ENCODE measurements around the gene PSMD8. TPM values are rescaled to one million over a fixed set of nuclear protein-coding genes. Genes with fewer than 3 reads are reported as not detected.

PSMD8 gene
- total RNA-seq, 1 donor from 2014 or later, result 159 TPM

DNA sequence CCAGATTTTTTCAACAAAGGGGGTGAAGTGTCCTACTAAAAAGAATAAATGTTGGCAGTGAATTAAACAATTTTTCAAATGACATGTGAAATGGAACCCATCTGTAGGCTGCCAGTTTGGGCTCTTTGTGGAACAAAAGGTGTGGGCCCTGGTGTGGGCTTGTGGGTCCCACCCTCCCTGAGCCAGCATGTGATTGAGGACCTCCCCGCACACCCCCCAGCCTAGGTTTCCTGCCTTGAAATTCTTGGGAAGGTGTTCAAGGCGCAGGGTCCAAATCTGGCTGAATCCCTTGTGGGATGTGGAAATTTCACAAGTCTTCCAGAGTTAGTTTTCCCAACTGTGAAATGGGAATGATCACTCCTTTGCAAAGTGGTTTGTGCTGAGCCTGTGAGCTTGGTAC is 9.4 kb downstream of the PSMD8 start:
- peaks cover 9% of the 10 kb centered on the region for H3K4me1 Mint-ChIP-seq (ENCODE audit: unreplicated experiment)
- H3K27me3 Mint-ChIP-seq, result peaks cover 8% of the 10 kb centered on the region
- no peaks in the 10 kb centered on the region for H3K9me3 Mint-ChIP-seq
- TF ChIP-seq CTCF (conservative IDR thresholded peaks at IDR 0.05), result no peak
- peak overlapping the region; percentile 55 for H3K4me3 Mint-ChIP-seq
- DNase-seq (ENCODE audit: extremely low spot score, unreplicated experiment), result no peak
- H3K36me3 Mint-ChIP-seq, result peaks cover 19% of the 10 kb centered on the region
- peak overlapping the region; percentile 83 for H3K27ac Mint-ChIP-seq

GRCh38 chr19:38384209-38385027 is 10.0 kb downstream of the PSMD8 start:
- Mint-ChIP-seq H3K4me1 (ENCODE audit: unreplicated experiment) (peaks cover 9% of the 10 kb centered on the region), H3K4me3 (peak overlapping the region; percentile 36), H3K36me3 (peaks cover 18% of the 10 kb centered on the region), H3K27me3 (peaks cover 9% of the 10 kb centered on the region), H3K27ac (peak overlapping the region; percentile 51), H3K9me3 (no peaks in the 10 kb centered on the region)
- no peak for DNase-seq (ENCODE audit: extremely low spot score, unreplicated experiment)
- peak; percentile 31 for TF ChIP-seq CTCF (conservative IDR thresholded peaks at IDR 0.05)

GRCh38 chr19:38385057-38385803 is 10.9 kb downstream of the PSMD8 start:
- Mint-ChIP-seq H3K27me3 (peaks cover 15% of the 10 kb centered on the region), H3K4me3 (peak overlapping the region; percentile 36), H3K36me3 (peaks cover 15% of the 10 kb centered on the region), H3K9me3 (no peaks in the 10 kb centered on the region), H3K4me1 (ENCODE audit: unreplicated experiment) (peaks cover 9% of the 10 kb centered on the region), H3K27ac (no peak overlapping the region)
- DNase-seq (ENCODE audit: extremely low spot score, unreplicated experiment), result no peak
- no peak for TF ChIP-seq CTCF (conservative IDR thresholded peaks at IDR 0.05)

DNA sequence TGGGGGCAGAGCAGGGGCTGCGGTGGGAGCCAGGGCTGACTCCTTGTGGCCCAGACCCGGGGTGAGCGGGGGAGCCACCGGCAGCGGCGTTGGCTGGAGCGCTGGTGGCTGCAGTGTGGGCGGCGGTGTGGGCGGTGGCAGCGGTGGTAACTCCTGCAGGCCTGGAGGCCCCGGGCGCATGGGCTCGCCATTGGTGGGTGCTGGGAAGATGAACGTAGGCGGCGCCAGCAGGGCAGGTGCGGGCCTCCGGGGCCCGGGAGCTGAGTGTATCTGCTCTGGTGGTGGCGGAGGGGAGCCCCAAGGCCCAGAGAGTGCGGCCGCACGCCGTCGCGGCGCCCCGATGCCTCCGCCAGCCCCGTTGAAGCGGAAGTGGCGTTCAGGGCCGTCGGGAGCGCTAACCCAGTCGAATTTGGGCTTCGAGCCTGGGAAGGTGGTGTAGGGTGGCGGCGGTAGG is 11.5 kb downstream of the PSMD8 start:
- H3K4me1 Mint-ChIP-seq (ENCODE audit: unreplicated experiment), result peaks cover 9% of the 10 kb centered on the region
- no peak for DNase-seq (ENCODE audit: extremely low spot score, unreplicated experiment)
- no peak for TF ChIP-seq CTCF (conservative IDR thresholded peaks at IDR 0.05)
- peaks cover 17% of the 10 kb centered on the region for H3K36me3 Mint-ChIP-seq
- no peaks in the 10 kb centered on the region for H3K9me3 Mint-ChIP-seq
- no peak overlapping the region for H3K4me3 Mint-ChIP-seq
- H3K27ac Mint-ChIP-seq, result no peak overlapping the region
- H3K27me3 Mint-ChIP-seq, result peaks cover 18% of the 10 kb centered on the region

DNA sequence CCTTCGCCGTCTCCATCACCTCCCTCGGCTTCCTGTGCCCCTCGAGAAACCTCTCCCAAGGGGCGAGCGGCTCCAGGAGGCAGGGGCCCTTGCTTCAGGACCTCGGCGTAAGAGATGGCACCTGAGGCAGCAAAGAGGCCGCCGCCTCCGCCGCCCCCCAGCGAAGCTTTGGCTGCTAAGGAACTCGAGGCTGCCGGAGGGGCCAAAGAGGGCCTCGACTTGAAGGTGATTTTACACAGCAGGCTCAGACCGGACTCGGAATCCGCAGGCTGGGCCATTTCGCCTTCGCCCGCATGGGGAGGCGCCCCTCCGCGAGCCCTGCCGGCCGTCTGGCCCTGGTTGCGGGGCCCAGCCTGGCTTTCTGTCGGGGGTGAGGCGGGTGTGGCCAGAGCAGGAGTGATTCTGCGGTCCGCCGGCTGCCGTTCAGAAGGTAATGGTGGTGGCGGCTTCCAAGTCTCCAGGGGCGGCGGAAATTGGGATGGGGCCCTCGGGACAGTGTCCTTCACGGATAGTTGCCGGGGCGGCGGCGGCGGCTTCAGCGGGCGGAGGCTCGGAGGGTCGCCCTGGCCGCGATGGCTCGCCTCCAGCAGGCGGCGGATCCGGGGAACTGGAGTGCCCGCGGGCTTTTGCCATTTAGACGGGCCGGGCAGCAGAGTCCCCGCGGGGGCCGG is 12.1 kb downstream of the PSMD8 start:
- no peaks in the 10 kb centered on the region for H3K9me3 Mint-ChIP-seq
- no peak overlapping the region for H3K4me3 Mint-ChIP-seq
- no peak for TF ChIP-seq CTCF (conservative IDR thresholded peaks at IDR 0.05)
- peaks cover 9% of the 10 kb centered on the region for H3K4me1 Mint-ChIP-seq (ENCODE audit: unreplicated experiment)
- H3K36me3 Mint-ChIP-seq, result peaks cover 20% of the 10 kb centered on the region
- no peak for DNase-seq (ENCODE audit: extremely low spot score, unreplicated experiment)
- H3K27me3 Mint-ChIP-seq, result peaks cover 24% of the 10 kb centered on the region
- H3K27ac Mint-ChIP-seq, result no peak overlapping the region

All from type B pancreatic cell (in vitro differentiated cells).